Panc1 (cell line): ENCODE measurements around the gene C4orf50.

Experiments used
- POLR2AphosphoS5 ChIP-seq: IDR thresholded peaks from 2 replicates; pipeline ENCODE4 v1.6.1; 2012; ENCODE audit warnings: mild to moderate bottlenecking, low read depth, low read length, moderate library complexity
- TF ChIP-seq, protein P1 (sequence below): fragments of 450-650 bp; IDR thresholded peaks from 2 replicates; pipeline ENCODE4 v1.5.1; 2017; ENCODE audit warnings: mild to moderate bottlenecking
- TF ChIP-seq, protein P2 (sequence below), 2 experiments: IDR thresholded peaks; 2 replicates each; pipeline ENCODE4 v1.6.1; 2011 to 2012; ENCODE audit warnings: low read depth in 2 of 2, control low read depth in 1 of 2, low read length in 1 of 2, mild to moderate bottlenecking in 1 of 2, moderate library complexity in 1 of 2; ENCODE audit not compliant: insufficient read depth in 1 of 2

DNA sequence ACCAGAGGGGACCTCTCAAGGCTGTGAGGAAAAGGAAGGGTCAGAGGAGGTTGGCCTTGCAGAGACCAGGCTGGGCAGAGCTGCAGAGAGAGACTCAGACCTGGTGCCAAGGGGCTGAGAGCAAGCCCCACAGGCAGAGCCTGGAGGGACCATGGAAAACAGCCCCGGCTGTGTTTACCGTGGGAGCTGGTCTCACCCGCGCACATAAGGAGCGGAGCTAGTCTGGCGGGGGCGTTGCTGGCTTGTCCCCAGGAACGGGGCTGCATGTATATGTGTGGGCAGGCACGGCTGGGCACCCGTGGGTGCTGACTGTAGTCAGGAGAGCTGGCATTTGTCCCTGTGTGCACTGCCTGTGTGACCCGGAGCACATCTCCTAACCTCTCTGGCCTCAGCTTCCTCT is 45.7 kb downstream of the C4orf50 start:
- TF ChIP-seq, protein P1, sequence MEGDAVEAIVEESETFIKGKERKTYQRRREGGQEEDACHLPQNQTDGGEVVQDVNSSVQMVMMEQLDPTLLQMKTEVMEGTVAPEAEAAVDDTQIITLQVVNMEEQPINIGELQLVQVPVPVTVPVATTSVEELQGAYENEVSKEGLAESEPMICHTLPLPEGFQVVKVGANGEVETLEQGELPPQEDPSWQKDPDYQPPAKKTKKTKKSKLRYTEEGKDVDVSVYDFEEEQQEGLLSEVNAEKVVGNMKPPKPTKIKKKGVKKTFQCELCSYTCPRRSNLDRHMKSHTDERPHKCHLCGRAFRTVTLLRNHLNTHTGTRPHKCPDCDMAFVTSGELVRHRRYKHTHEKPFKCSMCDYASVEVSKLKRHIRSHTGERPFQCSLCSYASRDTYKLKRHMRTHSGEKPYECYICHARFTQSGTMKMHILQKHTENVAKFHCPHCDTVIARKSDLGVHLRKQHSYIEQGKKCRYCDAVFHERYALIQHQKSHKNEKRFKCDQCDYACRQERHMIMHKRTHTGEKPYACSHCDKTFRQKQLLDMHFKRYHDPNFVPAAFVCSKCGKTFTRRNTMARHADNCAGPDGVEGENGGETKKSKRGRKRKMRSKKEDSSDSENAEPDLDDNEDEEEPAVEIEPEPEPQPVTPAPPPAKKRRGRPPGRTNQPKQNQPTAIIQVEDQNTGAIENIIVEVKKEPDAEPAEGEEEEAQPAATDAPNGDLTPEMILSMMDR = no peak
- no peak for TF ChIP-seq POLR2AphosphoS5
- TF ChIP-seq, protein P2, sequence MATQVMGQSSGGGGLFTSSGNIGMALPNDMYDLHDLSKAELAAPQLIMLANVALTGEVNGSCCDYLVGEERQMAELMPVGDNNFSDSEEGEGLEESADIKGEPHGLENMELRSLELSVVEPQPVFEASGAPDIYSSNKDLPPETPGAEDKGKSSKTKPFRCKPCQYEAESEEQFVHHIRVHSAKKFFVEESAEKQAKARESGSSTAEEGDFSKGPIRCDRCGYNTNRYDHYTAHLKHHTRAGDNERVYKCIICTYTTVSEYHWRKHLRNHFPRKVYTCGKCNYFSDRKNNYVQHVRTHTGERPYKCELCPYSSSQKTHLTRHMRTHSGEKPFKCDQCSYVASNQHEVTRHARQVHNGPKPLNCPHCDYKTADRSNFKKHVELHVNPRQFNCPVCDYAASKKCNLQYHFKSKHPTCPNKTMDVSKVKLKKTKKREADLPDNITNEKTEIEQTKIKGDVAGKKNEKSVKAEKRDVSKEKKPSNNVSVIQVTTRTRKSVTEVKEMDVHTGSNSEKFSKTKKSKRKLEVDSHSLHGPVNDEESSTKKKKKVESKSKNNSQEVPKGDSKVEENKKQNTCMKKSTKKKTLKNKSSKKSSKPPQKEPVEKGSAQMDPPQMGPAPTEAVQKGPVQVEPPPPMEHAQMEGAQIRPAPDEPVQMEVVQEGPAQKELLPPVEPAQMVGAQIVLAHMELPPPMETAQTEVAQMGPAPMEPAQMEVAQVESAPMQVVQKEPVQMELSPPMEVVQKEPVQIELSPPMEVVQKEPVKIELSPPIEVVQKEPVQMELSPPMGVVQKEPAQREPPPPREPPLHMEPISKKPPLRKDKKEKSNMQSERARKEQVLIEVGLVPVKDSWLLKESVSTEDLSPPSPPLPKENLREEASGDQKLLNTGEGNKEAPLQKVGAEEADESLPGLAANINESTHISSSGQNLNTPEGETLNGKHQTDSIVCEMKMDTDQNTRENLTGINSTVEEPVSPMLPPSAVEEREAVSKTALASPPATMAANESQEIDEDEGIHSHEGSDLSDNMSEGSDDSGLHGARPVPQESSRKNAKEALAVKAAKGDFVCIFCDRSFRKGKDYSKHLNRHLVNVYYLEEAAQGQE (IDR thresholded peaks at IDR 0.05; ENCODE audit: insufficient read depth in 1 of 2, low read depth in 2 of 2, low read length in 1 of 2) = no peak
